Natural killer cell (primary cell): ENCODE results near the gene AMT. TPM values are rescaled to one million over a fixed set of nuclear protein-coding genes. Genes with fewer than 3 reads are reported as not detected.

Source experiments
- ATAC-seq, 3 donors: fragments of 150-1000 bp in 2 of 3; fragments of 200-7000 bp in 1 of 3; cut with Tn5 transposase; 1 replicate in 1 of 3; 2 replicates in 2 of 3; pipeline ENCODE4 v1.10.0; 2021; ENCODE audit warnings: mild to moderate bottlenecking in 2 of 3, moderate library complexity in 2 of 3
- DNase-seq, 2 donors: peaks; one replicate each; pipeline versions ENCODE4 v3.0.0 to v3.0.0-alpha.2; 2013 to 2021; ENCODE audit warnings: mixed read lengths in 1 of 2
- H3K27ac ChIP-seq: one replicate; pipeline ENCODE4 v1.5.1; 2013; ENCODE audit warnings: mild to moderate bottlenecking, low read length
- H3K27me3 ChIP-seq: one replicate; pipeline ENCODE4 v1.6.1; 2013; ENCODE audit warnings: low read length; ENCODE audit not compliant: control insufficient read depth, insufficient read depth
- H3K36me3 ChIP-seq: one replicate; pipeline ENCODE4 v1.6.1; 2013; ENCODE audit warnings: low read length; ENCODE audit not compliant: control insufficient read depth, insufficient read depth
- H3K4me1 ChIP-seq: one replicate; pipeline ENCODE4 v1.6.1; 2013; ENCODE audit warnings: low read length; ENCODE audit not compliant: control insufficient read depth, insufficient read depth
- H3K4me3 ChIP-seq: one replicate; pipeline ENCODE4 v1.5.1; 2013; ENCODE audit warnings: low read length
- H3K9me3 ChIP-seq: one replicate; pipeline ENCODE4 v1.6.1; 2013; ENCODE audit warnings: low read length; ENCODE audit not compliant: control insufficient read depth, insufficient read depth
- H3K27ac Mint-ChIP-seq, 2 donors: one replicate each; pipeline ENCODE4 v1.8.0; 2022; ENCODE audit warnings: mild to moderate bottlenecking in 2 of 2, mixed read lengths in 2 of 2, moderate library complexity in 1 of 2
- H3K27me3 Mint-ChIP-seq, 2 donors: one replicate each; pipeline ENCODE4 v1.8.0; 2022; ENCODE audit warnings: low read depth in 2 of 2, mixed read lengths in 2 of 2
- H3K36me3 Mint-ChIP-seq: one replicate; pipeline ENCODE4 v1.8.0; 2022; ENCODE audit warnings: mixed read lengths
- H3K4me1 Mint-ChIP-seq, 2 donors: one replicate each; pipeline ENCODE4 v1.8.0; 2022; ENCODE audit warnings: mixed read lengths in 2 of 2
- H3K4me3 Mint-ChIP-seq: one replicate; pipeline ENCODE4 v1.8.0; 2022; ENCODE audit warnings: mild to moderate bottlenecking, moderate library complexity, mixed read lengths
- H3K9me3 Mint-ChIP-seq, 2 donors: one replicate each; pipeline ENCODE4 v1.8.0; 2022; ENCODE audit warnings: mixed read lengths in 2 of 2
- WGBS: methylation state at CpG from one replicate; pipeline ENCODE4 v1.1.7; 2013; ENCODE audit warnings: missing lambda C conversion rate; ENCODE audit not compliant: insufficient coverage; 5-methylcytosine and 5-hydroxymethylcytosine counted together
- intact Hi-C: fragments of 100-400 bp; cut with micrococcal nuclease; formaldehyde crosslinking; loops from one replicate; pipeline ENCODE4 v1.14.2; 2022
- total RNA-seq, 4 donors: library from RNA; stranded (reverse); fragments of 120-200 nt in 1 of 4; gene quantifications; one replicate each; pipeline versions ENCODE4 v1.2.3 to v1.2.4, GENCODE V29; 2013 to 2022
- TF ChIP-seq, protein P1 (sequence below): fragments of 200-600 bp; IDR thresholded peaks from one replicate; pipeline ENCODE4 v1.8.0; 2022; ENCODE audit warnings: antibody characterized with exemption

AMT gene
- total RNA-seq, 3 donors from 2014 or later (not counting 1 experiment from before 2014, with no cell fraction given) = 13.4 to 14.2 (median 14.0) TPM

DNA sequence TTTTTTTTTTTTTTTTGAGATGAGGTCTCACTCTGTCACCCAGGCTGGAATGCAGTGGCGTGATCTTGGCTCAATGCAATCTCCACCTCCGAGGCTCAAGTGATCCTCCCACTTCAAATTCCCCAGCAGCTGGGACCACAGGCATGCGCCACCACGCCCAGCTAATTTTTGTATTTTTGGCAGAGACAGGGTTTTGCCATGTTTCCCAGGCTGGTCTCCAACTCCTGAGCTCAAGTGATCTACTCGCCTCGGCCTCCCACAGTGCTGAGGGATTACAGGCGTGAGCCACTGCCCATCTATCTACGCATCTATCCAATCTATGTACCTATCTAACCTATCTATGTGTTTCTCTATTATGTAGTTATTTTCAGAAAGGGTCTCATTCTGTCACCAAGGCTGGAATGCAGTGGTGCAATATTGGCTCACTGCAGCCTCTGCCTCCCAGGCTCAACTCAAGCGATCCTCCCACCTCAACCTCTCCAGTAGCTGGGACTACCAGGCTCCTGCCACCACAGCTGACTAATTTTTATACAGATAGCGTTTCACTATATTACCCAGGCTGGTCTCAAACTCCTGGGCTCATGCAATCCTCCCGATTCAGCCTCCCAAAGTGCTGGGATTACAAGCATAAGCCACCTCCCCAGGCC lies 43.9 kb downstream of the AMT start:
- Mint-ChIP-seq H3K4me3 (no peak overlapping the region), H3K4me1 (peaks cover 44 to 52% of the 10 kb centered on the region in 2 donors)

DNA sequence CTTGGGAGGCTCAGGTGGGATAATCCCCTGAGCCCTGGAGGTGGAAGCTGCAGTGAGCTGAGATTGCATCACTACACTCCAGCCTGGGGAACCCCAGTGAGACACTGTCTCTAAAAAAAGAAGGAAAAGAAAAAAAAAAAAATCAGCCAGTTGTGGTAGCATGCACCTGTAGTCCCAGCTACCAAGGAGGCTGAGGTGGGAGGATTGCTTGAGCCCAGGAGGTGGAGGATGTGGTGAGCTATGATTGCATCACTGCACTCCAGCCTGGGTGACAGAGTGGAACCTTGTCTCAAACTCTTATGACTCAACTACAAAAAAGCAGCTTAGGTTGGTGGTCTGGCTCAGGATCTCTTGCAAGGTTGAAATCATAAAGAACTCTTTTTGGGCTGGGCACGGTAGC lies 44.8 kb downstream of the AMT start:
- Histone ChIP-seq H3K36me3 (peaks cover 20% of the 10 kb centered on the region), H3K4me3 (no peak overlapping the region), H3K27me3 (no peaks in the 10 kb centered on the region), H3K4me1 (peaks cover 24% of the 10 kb centered on the region), H3K27ac (no peak overlapping the region), H3K9me3 (no peaks in the 10 kb centered on the region)
- Mint-ChIP-seq H3K27ac (peak overlapping the region; percentile 61 to 77), H3K4me1 (peaks cover 47 to 52% of the 10 kb centered on the region in 2 donors), H3K4me3 (no peak overlapping the region), H3K36me3 (no peaks in the 10 kb centered on the region), H3K9me3 (no peaks in the 10 kb centered on the region), H3K27me3 (no peaks in the 10 kb centered on the region)
- intact Hi-C loops = no loop called here
- WGBS = 81% methylated on average over 1 of the region's 1 CpG
- TF ChIP-seq, protein P1, sequence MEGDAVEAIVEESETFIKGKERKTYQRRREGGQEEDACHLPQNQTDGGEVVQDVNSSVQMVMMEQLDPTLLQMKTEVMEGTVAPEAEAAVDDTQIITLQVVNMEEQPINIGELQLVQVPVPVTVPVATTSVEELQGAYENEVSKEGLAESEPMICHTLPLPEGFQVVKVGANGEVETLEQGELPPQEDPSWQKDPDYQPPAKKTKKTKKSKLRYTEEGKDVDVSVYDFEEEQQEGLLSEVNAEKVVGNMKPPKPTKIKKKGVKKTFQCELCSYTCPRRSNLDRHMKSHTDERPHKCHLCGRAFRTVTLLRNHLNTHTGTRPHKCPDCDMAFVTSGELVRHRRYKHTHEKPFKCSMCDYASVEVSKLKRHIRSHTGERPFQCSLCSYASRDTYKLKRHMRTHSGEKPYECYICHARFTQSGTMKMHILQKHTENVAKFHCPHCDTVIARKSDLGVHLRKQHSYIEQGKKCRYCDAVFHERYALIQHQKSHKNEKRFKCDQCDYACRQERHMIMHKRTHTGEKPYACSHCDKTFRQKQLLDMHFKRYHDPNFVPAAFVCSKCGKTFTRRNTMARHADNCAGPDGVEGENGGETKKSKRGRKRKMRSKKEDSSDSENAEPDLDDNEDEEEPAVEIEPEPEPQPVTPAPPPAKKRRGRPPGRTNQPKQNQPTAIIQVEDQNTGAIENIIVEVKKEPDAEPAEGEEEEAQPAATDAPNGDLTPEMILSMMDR = no peak
- DNase-seq = peak in 1 of 2 donors; percentile 28
- peak; percentile 60 to 78 (median 69) for ATAC-seq

More for the DNA sequence above, 43.9 kb downstream of the AMT start:
- Mint-ChIP-seq H3K9me3 (no peaks in the 10 kb centered on the region), H3K27me3 (no peaks in the 10 kb centered on the region), H3K27ac (peak overlapping the region; percentile 61 to 67), H3K36me3 (no peaks in the 10 kb centered on the region)
- H3K27me3 ChIP-seq = no peaks in the 10 kb centered on the region
- H3K27ac ChIP-seq = no peak overlapping the region
- ATAC-seq (no peak), DNase-seq (no peak)
- 94% methylated on average over 10 of the region's 11 CpGs for WGBS
- H3K9me3 ChIP-seq = no peaks in the 10 kb centered on the region
- H3K4me1 ChIP-seq = peaks cover 30% of the 10 kb centered on the region
- no peak overlapping the region for H3K4me3 ChIP-seq
- intact Hi-C loops = no loop called here
- peaks cover 14% of the 10 kb centered on the region for H3K36me3 ChIP-seq
- TF ChIP-seq, protein P1 = no peak

DNA sequence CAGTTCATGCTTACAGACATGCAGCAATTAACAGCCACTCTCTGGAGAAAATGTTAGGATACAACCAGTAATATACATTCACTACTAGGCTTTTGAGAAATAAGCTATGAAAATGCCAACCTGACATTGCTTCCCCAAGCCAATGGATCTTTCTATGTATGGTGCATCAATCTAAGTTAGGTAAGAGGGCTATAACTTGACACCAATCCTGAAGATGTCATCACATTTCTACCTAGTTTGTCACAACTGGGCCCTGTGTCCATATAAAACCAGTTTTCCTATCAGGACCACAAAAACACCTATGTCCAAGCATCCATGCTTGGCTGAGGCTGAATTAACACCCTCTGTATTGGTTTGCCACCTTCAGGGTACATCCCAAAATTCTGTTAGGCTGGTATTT lies 50.3 kb downstream of the AMT start:
- TF ChIP-seq, protein P1 = no peak
- no peak for DNase-seq
- Mint-ChIP-seq H3K4me1 (peaks cover 30 to 46% of the 10 kb centered on the region in 2 donors), H3K27ac (peak overlapping the region; percentile 42 to 73), H3K36me3 (no peaks in the 10 kb centered on the region), H3K27me3 (no peaks in the 10 kb centered on the region), H3K9me3 (no peaks in the 10 kb centered on the region), H3K4me3 (no peak overlapping the region)
- Histone ChIP-seq H3K4me1 (no peaks in the 10 kb centered on the region), H3K9me3 (no peaks in the 10 kb centered on the region), H3K4me3 (no peak overlapping the region), H3K27ac (no peak overlapping the region), H3K36me3 (peaks cover 43% of the 10 kb centered on the region), H3K27me3 (no peaks in the 10 kb centered on the region)
- intact Hi-C loops = no loop called here
- no peak for ATAC-seq
